ENCODE measurements around the gene HYI.
"Not testable (repeated sequence)": the region's sequence is repeated elsewhere in the genome, so short reads cannot be mapped to it uniquely, and the experiment has no call there.

HYI gene

DNA sequence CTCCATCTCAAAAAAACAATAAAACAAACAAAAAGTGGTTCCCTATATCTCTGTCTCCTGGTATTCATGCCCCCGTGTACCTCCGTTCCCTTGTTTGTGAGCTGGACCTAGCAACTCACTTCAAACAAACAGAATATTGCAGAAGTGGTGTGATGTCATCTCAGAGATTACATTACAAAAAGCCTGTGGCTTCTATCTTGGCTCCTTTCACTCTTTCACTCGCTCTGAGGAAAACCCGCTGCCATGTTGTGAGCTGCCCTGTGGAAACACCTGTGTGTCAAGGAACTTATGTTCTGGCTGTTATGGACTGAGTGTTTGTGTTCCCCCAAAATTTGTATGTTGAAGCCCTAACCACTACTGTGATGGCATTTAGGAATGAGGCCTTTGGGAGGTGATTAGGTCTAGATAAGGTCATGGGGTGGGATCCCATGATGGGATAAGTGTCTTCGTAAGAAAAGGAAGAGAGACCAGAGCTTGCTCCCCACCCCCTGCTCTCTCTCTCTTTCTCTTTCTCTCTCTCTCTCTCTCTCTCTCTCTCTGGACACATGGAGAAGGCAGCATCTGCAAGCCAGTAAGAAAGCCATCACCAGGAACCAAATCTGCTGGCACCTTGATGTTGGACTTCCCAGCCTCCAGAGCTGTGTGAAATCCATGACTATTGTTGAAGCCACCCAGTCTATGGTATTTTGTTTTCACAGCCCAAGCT lies 7.4 kb upstream of the HYI start:
- no peak for DNase-seq (ENCODE audit: extremely low read depth, insufficient read length)
- Histone ChIP-seq H3K4me3 (replicated peaks; ENCODE audit: low read depth, low read length) (no peak overlapping the region), H3K27me3 (replicated peaks; ENCODE audit: control insufficient read depth, insufficient read depth, low read length) (no peaks in the 10 kb centered on the region), H3K36me3 (ENCODE audit: control insufficient read depth, insufficient read depth, low read length) (no peaks in the 10 kb centered on the region)
- TF ChIP-seq, protein P1, sequence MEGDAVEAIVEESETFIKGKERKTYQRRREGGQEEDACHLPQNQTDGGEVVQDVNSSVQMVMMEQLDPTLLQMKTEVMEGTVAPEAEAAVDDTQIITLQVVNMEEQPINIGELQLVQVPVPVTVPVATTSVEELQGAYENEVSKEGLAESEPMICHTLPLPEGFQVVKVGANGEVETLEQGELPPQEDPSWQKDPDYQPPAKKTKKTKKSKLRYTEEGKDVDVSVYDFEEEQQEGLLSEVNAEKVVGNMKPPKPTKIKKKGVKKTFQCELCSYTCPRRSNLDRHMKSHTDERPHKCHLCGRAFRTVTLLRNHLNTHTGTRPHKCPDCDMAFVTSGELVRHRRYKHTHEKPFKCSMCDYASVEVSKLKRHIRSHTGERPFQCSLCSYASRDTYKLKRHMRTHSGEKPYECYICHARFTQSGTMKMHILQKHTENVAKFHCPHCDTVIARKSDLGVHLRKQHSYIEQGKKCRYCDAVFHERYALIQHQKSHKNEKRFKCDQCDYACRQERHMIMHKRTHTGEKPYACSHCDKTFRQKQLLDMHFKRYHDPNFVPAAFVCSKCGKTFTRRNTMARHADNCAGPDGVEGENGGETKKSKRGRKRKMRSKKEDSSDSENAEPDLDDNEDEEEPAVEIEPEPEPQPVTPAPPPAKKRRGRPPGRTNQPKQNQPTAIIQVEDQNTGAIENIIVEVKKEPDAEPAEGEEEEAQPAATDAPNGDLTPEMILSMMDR (IDR thresholded peaks at IDR 0.05; ENCODE audit: insufficient read depth, low read length, poor library complexity, severe bottlenecking) = no peak

DNA sequence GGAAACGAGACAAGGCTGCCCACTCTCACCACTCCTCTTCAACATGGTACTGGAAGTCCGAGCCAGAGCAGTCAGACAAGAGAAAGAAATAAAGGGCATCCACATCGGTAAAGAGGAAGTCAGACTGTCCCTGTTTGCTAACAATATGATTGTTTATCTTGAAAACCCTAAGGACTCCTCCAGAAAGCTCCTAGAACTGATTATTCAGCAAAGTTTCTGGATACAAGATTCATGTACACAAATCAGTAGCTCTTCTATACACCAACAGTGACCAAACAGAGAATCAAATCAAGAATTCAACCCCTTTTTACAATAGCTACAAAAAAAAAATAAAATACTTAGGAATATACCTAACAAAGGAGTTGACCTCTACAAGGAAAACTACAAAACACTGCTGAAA lies 4.6 kb upstream of the HYI start:
- H3K36me3 ChIP-seq (ENCODE audit: control insufficient read depth, insufficient read depth, low read length); H3K27me3 ChIP-seq (replicated peaks; ENCODE audit: control insufficient read depth, insufficient read depth, low read length); H3K4me3 ChIP-seq (replicated peaks; ENCODE audit: low read depth, low read length); DNase-seq (ENCODE audit: extremely low read depth, insufficient read length): not testable (repeated sequence)

DNA sequence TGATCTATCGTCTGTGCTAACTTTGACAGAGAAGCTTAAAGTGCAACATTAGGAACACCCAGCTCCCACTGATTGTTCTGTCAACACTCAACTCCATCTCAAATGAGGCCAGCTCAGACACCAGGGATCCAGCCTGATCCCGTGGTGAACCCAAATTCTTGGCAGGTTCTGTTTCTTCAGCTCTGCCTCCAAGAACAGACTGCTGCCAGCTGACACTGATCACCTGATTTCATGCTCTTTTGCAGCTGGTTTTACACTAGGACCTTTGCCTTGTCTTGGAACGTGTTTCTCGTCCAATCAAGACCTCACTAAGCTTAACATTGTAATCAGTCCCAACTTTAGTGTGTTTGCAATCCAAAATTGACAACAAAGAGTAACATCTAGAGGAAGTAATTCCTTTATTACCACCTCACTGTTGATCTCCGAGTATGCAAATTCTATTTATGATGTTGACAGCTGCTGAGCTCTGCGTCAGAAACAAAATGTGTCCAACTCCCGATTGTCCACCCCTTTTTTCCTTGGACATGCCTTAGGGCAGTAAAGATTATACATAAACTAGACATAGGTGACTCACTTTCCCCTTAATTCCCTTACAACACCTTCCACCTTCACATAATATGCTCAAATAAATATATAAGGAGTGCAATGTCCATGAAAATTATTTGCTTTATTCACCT lies 1.6 kb upstream of the HYI start:
- TF ChIP-seq, protein P1 (IDR thresholded peaks at IDR 0.05; ENCODE audit: insufficient read depth, low read length, poor library complexity, severe bottlenecking) = no peak
- Histone ChIP-seq H3K4me3 (replicated peaks; ENCODE audit: low read depth, low read length) (no peak overlapping the region), H3K27me3 (replicated peaks; ENCODE audit: control insufficient read depth, insufficient read depth, low read length) (no peaks in the 10 kb centered on the region), H3K36me3 (ENCODE audit: control insufficient read depth, insufficient read depth, low read length) (peaks cover 11% of the 10 kb centered on the region)
- no peak for DNase-seq (ENCODE audit: extremely low read depth, insufficient read length)

DNA sequence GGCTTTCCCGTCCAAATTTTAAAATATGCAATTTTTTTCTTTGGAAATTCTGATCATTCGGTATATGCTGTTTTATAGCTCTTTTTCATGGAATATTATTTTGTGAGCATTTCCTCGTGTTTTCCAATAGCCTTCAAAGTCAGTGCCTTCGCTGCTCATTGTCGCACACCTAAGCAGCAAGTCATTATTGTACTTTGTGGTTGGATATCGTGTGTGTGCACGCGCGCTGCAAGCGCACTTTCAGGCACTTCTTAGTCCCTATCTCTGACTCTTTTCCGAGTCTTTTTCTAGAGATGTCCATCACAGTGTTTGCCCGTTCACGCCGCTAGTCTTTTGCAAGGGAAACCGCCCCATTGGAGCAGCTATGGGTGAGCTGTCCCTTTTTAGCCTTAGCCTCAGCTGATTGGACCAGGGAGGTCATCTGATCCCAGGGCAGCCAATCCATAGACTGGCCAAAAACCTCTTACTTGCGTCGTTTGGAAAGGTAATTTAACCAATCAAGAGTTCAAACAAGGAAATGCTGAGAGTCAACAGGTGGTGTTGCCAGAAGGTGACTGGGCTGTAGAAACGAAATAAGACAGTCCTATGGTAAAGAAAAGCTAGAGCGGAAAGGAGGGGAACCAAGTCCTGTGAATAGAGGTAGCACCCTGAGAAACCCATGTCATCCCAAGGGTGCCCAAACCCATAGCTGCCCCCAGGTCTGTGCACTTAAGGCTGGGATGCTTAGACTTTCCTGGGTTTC lies 710 bp upstream of the HYI start:
- no peak for DNase-seq (ENCODE audit: extremely low read depth, insufficient read length)
- TF ChIP-seq, protein P1 (IDR thresholded peaks at IDR 0.05; ENCODE audit: insufficient read depth, low read length, poor library complexity, severe bottlenecking) = no peak
- no peaks in the 10 kb centered on the region for H3K27me3 ChIP-seq (replicated peaks; ENCODE audit: control insufficient read depth, insufficient read depth, low read length)
- peaks cover 19% of the 10 kb centered on the region for H3K36me3 ChIP-seq (ENCODE audit: control insufficient read depth, insufficient read depth, low read length)
- peak overlapping the region; percentile 49 for H3K4me3 ChIP-seq (replicated peaks; ENCODE audit: low read depth, low read length)

DNA sequence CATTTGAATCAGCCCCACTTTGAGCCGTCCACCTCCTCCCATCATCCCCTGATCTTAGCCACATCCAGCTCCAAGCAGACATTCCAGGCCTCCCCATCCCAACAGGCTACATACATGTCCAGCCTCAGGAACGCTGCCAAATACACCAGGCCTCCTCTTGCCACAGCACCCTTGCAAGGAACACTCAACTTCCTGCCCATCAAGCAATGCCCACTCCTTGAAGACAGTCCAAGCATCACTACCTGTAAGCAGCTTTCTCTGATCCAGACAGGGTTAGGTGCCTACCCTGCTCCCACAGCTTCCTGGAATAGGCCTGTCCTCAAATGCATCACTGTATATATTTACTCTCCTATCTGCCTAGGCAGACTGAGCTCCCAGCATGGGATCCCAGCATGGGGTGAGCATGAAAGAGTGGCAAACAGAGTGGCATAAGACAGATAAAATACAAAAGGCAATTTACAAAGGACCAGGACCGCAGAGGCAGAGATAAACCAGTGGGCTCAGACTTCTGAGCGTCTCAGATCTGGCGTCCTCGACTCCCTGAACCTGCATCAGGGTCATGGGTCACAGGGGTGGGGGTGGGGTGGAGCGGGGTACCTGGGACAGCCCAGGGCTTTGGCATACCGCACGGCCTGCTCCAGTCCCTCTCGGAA lies 816 bp downstream of the HYI start:
- DNase-seq (ENCODE audit: extremely low read depth, insufficient read length) = no peak
- Histone ChIP-seq H3K4me3 (replicated peaks; ENCODE audit: low read depth, low read length) (peak overlapping the region; percentile 49), H3K27me3 (replicated peaks; ENCODE audit: control insufficient read depth, insufficient read depth, low read length) (no peaks in the 10 kb centered on the region), H3K36me3 (ENCODE audit: control insufficient read depth, insufficient read depth, low read length) (peaks cover 28% of the 10 kb centered on the region)
- TF ChIP-seq, protein P1 (IDR thresholded peaks at IDR 0.05; ENCODE audit: insufficient read depth, low read length, poor library complexity, severe bottlenecking) = no peak

Data from GM06990 (cell line).